HG03135 (cell line): ENCODE data around the gene ZFYVE1.
"Not testable (repeated sequence)": the region's sequence is repeated elsewhere in the genome, so short reads cannot be mapped to it uniquely, and the experiment has no call there.

Source experiments
- ATAC-seq: cut with Tn5 transposase; IDR thresholded peaks from one replicate; pipeline ENCODE4 v1.9.1; 2021; ENCODE audit warnings: mild to moderate bottlenecking, moderate library complexity; ENCODE audit not compliant: unreplicated experiment

The ZFYVE1 gene

DNA sequence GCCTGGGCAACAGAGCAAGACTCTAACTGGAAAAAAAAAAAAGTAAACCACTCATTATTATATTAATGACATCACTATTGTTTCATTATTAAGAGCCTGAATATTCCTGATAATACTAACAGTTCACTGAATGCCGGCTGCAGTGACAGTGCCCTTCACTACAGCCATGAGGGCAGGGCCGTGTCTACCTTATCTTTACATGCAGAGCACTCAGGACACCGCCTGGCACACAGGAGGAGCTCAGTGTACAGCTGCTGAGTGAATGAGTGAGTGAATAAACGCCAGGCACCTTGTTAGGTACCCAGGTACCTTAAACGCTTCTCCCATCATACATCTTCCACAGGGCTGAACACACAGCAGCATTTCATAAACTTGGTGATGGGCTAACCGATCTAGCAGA is 23.2 kb downstream of the ZFYVE1 start:
- ATAC-seq, result no peak

DNA sequence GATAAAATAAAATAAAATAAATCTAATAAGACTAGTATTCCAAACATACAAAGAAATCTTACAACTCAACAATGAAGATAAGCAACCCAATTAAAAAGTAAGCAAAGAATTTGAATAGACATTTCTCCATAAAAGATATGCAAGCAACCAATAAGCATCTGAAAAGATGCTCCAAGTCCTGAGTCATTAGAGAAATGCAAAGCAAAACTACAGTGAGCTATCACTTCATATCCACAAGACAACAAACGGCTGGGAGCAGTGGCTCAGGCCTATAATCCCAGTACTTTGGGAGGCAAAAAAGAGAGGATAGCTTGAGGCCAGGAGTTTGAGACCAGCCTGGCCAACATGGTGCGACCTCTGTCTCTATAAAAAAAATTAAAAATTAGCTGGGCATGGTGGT is 26.8 kb downstream of the ZFYVE1 start:
- ATAC-seq, result no peak

GRCh38 chr14:72999316-72999715 is 27.6 kb downstream of the ZFYVE1 start:
- no peak for ATAC-seq

- no peak for ATAC-seq
These were observed 28.5 kb downstream of the ZFYVE1 start for GRCh38 chr14:72998252-72998903.

DNA sequence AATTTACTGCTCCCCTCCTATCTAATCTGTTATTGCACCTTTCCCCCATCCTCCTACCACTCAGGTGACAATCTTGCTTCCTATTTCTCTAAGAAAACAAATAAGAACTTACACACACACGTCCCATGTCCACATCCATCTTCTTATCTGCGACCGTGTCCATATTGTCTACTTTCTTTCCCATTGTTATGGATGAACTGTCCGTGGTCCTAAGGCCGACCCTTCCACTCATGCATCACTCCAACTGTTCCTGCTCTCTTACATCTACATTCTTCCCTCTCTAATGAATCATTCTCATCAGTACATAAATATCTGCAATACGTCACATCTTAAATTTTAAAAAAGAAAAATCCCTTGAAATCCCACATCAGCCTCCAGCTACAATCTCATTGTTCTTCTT is 30.0 kb downstream of the ZFYVE1 start:
- ATAC-seq, result no peak

GRCh38 chr14:72990171-72990570 is 36.7 kb downstream of the ZFYVE1 start:
- no peak for ATAC-seq

- ATAC-seq, result no peak
These were observed 40.0 kb downstream of the ZFYVE1 start for GRCh38 chr14:72986857-72987256.

- no peak for ATAC-seq
These were observed 40.7 kb downstream of the ZFYVE1 start for GRCh38 chr14:72986214-72986613.

DNA sequence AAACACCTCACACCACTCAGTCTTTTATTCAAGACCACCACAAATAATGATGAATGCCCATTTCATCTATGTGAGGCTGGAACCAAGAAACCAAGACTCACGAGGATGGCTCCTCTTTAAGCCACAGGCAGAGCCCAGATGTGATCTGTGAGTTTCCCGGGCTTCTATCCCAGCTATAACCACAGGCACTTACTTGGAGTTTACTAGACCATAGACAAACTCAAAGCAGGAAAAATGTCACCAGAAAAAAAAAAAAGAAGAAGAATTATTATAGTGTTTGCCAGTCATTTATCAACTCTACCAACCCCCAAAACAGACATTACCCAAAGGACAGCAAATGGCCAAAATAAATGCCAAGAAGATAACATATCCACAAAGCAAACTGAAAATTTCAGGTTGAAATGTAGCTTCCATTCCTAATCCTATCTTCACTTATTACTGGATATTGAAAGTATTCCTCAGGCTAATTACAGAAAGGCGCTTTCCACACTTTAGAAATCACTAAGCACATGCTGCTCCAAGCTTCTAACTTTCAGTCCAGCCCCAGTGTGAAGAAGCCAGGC is 44.7 kb downstream of the ZFYVE1 start:
- ATAC-seq, result no peak

- ATAC-seq, result no peak
These were observed 46.0 kb downstream of the ZFYVE1 start for GRCh38 chr14:72980863-72981262.

GRCh38 chr14:72978856-72979255 is 48.0 kb downstream of the ZFYVE1 start:
- no peak for ATAC-seq

GRCh38 chr14:72975770-72976169 is 51.1 kb downstream of the ZFYVE1 start:
- no peak for ATAC-seq

DNA sequence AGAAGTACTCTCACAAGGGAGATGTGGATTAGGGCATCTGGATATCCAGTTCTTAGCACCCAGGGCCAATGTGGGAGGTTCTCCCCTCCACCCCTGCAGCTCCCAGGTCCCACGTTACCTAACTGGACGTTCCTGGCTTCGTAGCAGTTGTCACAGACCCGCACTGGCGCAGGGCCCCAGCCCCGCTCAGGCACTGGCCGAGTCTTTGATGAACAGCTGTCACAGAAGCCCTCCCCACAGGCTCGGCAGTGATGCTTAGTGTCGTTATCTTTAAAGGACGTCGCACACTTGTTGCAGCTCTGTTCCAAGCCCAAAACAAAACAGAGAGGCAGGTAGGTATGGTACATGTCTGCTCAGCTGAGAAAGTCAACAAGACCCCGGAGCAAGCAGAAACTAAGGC is 52.2 kb downstream of the ZFYVE1 start:
- no peak for ATAC-seq

DNA sequence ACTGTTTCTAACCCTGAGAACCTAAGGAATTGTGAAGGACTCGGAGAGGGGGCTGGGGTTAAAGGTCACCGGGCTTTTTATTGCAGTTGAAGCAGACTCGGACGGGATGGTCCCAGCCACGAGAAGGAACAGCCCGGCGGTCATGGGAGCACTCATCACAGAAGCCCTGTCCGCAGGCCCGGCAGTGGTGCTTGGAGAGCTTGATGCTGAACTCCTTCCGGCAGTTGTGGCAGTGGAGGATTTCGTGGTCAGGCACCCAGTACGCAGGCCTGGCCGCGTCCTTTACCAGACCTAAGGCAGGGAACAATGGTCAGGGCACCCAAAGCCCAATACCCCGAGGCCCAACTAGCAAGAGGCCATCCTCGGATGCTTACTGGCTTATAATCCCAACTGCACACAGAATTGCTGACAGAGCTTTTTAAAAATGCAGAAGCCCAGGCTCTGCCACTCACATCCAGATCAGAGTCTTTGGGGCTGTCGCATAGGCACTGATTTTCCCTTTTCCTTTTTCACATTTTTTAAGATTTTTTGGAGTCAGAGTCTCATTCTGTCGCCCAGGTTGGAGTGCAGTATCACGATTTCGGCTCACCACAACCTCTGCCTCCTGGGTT is 56.0 kb downstream of the ZFYVE1 start:
- no peak for ATAC-seq

- no peak for ATAC-seq
These were observed 56.8 kb downstream of the ZFYVE1 start for GRCh38 chr14:72970058-72970630.

GRCh38 chr14:72968316-72968715 is 58.6 kb downstream of the ZFYVE1 start:
- no peak for ATAC-seq

DNA sequence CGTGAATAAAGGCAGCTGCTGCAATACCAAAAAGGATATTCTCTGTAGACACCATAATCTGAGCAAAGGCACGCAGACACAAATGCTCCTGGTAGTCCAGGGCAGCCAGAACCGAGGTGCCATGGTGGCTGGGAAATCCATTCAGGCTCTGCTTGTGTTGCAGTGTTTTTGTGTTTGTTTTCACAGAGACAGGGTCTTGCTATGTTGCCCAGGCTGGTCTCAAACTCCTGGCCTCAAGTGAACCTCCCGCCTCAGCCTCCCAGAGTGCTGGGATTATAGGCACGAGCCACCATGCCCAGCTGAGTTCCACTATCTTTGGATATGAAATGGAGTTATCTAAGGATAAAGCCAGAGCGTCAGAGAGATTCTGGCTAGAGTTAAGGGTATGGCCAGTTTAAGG is 60.9 kb downstream of the ZFYVE1 start:
- ATAC-seq, result no peak

- no peak for ATAC-seq
These were observed 61.7 kb downstream of the ZFYVE1 start for GRCh38 chr14:72965249-72965648.

- no peak for ATAC-seq
These were observed 64.0 kb downstream of the ZFYVE1 start for GRCh38 chr14:72962829-72963312.

GRCh38 chr14:72962336-72962754 is 64.6 kb downstream of the ZFYVE1 start:
- not testable (repeated sequence) for ATAC-seq

- no peak for ATAC-seq
These were observed 65.1 kb downstream of the ZFYVE1 start for GRCh38 chr14:72961579-72962335.
